Measurements from ENCODE around the gene OGDHL.

- no peak for TF ChIP-seq CTCF (IDR thresholded peaks at IDR 0.05; ENCODE audit: insufficient read depth, low read length)
- no peak for TF ChIP-seq POLR2AphosphoS5 (IDR thresholded peaks at IDR 0.05; ENCODE audit: low read depth)
- no peak for TF ChIP-seq GABPA (IDR thresholded peaks at IDR 0.05; ENCODE audit: low read depth)
- TF ChIP-seq REST (IDR thresholded peaks at IDR 0.05; ENCODE audit: insufficient replicate concordance, low read depth), result no peak
- TF ChIP-seq SPI1 (IDR thresholded peaks at IDR 0.05; ENCODE audit: borderline replicate concordance, low read depth), result no peak
These were observed 22.6 kb upstream of the OGDHL start for GRCh38 chr10:49784681-49785080.
